GM23248 (cell line): ENCODE results near the gene HOXA9. TPM values are rescaled to one million over a fixed set of nuclear protein-coding genes. Genes with fewer than 3 reads are reported as not detected.

ENCODE experiments used
- DNase-seq: peaks from one replicate; pipeline ENCODE4 v3.0.0-alpha.2; 2015
- H2AFZ ChIP-seq: fragments of 200-600 bp; sonication (generic); 2 replicates; pipeline ENCODE4 v1.6.1; 2016; ENCODE audit warnings: antibody characterized with exemption
- H3F3A ChIP-seq: fragments of 200-600 bp; sonication (generic); 2 replicates; pipeline ENCODE4 v1.6.1; 2016; ENCODE audit warnings: mild to moderate bottlenecking, antibody characterized with exemption, mixed run types; ENCODE audit not compliant: insufficient read depth
- H3K27ac ChIP-seq: fragments of 200-600 bp; sonication (generic); 2 replicates; pipeline ENCODE4 v1.5.1; 2016; ENCODE audit warnings: mild to moderate bottlenecking
- H3K27me3 ChIP-seq: fragments of 200-600 bp; sonication (generic); replicated peaks from 2 replicates; pipeline ENCODE4 v1.6.1; 2016; ENCODE audit warnings: mild to moderate bottlenecking; ENCODE audit not compliant: insufficient read depth
- H3K36me3 ChIP-seq: fragments of 200-600 bp; sonication (generic); 2 replicates; pipeline ENCODE4 v1.6.1; 2016; ENCODE audit warnings: low read depth, mild to moderate bottlenecking
- H3K4me1 ChIP-seq: fragments of 200-600 bp; sonication (generic); 2 replicates; pipeline ENCODE4 v1.6.1; 2016; ENCODE audit warnings: mild to moderate bottlenecking; ENCODE audit not compliant: insufficient read depth
- H3K4me2 ChIP-seq: fragments of 200-600 bp; sonication (generic); one replicate; pipeline ENCODE4 v1.6.1; 2016; ENCODE audit warnings: mild to moderate bottlenecking; ENCODE audit not compliant: unreplicated experiment
- H3K4me3 ChIP-seq: fragments of 200-600 bp; sonication (generic); 2 replicates; pipeline ENCODE4 v1.5.1; 2016; ENCODE audit warnings: mild to moderate bottlenecking
- H3K79me2 ChIP-seq: fragments of 200-600 bp; sonication (generic); 2 replicates; pipeline ENCODE4 v1.6.1; 2016; ENCODE audit warnings: mild to moderate bottlenecking; ENCODE audit not compliant: insufficient read depth
- H3K9ac ChIP-seq: fragments of 200-600 bp; sonication (generic); 2 replicates; pipeline ENCODE4 v1.6.1; 2016; ENCODE audit warnings: mild to moderate bottlenecking
- H3K9me2 ChIP-seq: fragments of 200-600 bp; sonication (generic); 2 replicates; pipeline ENCODE4 v1.6.1; 2016; ENCODE audit warnings: mixed run types, mild to moderate bottlenecking, moderate library complexity; ENCODE audit not compliant: insufficient read depth
- H3K9me3 ChIP-seq: fragments of 200-600 bp; sonication (generic); one replicate; pipeline ENCODE4 v1.6.1; 2017; ENCODE audit warnings: low read depth
- H4K20me1 ChIP-seq: fragments of 200-600 bp; sonication (generic); 2 replicates; pipeline ENCODE4 v1.6.0; 2016; ENCODE audit not compliant: insufficient read depth
- EZH2 ChIP-seq: fragments of 200-600 bp; sonication (generic); IDR thresholded peaks from 2 replicates; pipeline ENCODE4 v1.6.1; 2018; ENCODE audit warnings: antibody characterized with exemption, mild to moderate bottlenecking; ENCODE audit not compliant: insufficient read depth, poor library complexity, severe bottlenecking
- EZH2phosphoT487 ChIP-seq: fragments of 200-600 bp; sonication (generic); IDR thresholded peaks from 2 replicates; pipeline ENCODE4 v1.6.1; 2018; ENCODE audit warnings: antibody characterized with exemption, moderate library complexity, mild to moderate bottlenecking, low read depth; ENCODE audit not compliant: insufficient read depth
- WGBS, 2 experiments: methylation state at CpG; one replicate each; pipeline ENCODE4 v1.1.6; 2015 to 2017; ENCODE audit warnings: low lambda C conversion rate in 2 of 2, low coverage in 1 of 2; ENCODE audit errors: missing lambda C conversion rate in 2 of 2; 5-methylcytosine and 5-hydroxymethylcytosine counted together
- in situ Hi-C: fragments of 300-500 bp; cut with MboI; formaldehyde crosslinking; loops from 2 replicates; pipeline ENCODE4 v1.15.0; 2020
- polyA plus RNA-seq: library from polyadenylated mRNA; unstranded; fragments of >200 nt; fragmentation: Nextera tagmentation; extraction: Ambion mirVana; gene quantifications from 2 replicates; pipeline ENCODE4 v1.2.1, GENCODE V29; 2016
- total RNA-seq: library from RNA; depleted of rRNA; stranded (reverse); fragments of >200 nt; shearing (Covaris generic); gene quantifications from 2 replicates; pipeline ENCODE4 v1.2.3, GENCODE V29; 2014

The HOXA9 gene
- total and polyA plus RNA-seq, 2 experiments from 2014 or later, result 28.3 to 43.7 TPM

- Histone ChIP-seq H3K4me3 (peak within 1 kb of the TSS; percentile 83), H3K9ac (peak within 1 kb of the TSS; percentile 98), H3K4me1 (peaks cover 31% of the 10 kb centered on the region), H3K9me2 (no peaks in the 10 kb centered on the region), H3K9me3 (no peaks in the 10 kb centered on the region), H3K4me2 (peak within 1 kb of the TSS; percentile 100), H3K27me3 (no peaks in the 10 kb centered on the region), H3K27ac (peak within 1 kb of the TSS; percentile 99), H3K79me2 (peaks cover 100% of the 10 kb centered on the region), H2AFZ (peak within 1 kb of the TSS; percentile 50), H3K36me3 (peaks cover 4% of the 10 kb centered on the region; the same call in 1 of the 2 replicates), H4K20me1 (no peaks in the 10 kb centered on the region), H3F3A (no peaks in the 10 kb centered on the region)
- TF ChIP-seq EZH2, result no peak
- no peak for TF ChIP-seq EZH2phosphoT487
- DNase-seq, result peak; percentile 73
- in situ Hi-C loops, result loop anchor here (10.0 kb wide), 1 partner anchor 1319 kb away; no protein-coding TSS in a partner anchor
- 1 to 2% methylated on average over 67 to 74 of the region's 82 CpGs for WGBS, 2 experiments
These were observed 8.9 kb upstream of the HOXA9 start, which contains the start of gene HOXA10 for GRCh38 chr7:27173956-27174873. TSS of gene HOXA10 (minus strand) at chr7:27174320. CDS start at chr7:27174306, 14 bp downstream.

- H3K27me3 ChIP-seq, result no peaks in the 10 kb centered on the region
These were observed 8.2 kb upstream of the HOXA9 start for GRCh38 chr7:27173511-27173955.

GRCh38 chr7:27172823-27173510, 7.6 kb upstream of the HOXA9 start:
- Histone ChIP-seq H3K4me1 (peaks cover 27% of the 10 kb centered on the region), H3K9me3 (no peaks in the 10 kb centered on the region), H3K4me3 (peak overlapping the region; percentile 83), H3F3A (peaks cover 3% of the 10 kb centered on the region; the same call in 1 of the 2 replicates), H3K9me2 (no peaks in the 10 kb centered on the region), H3K79me2 (peaks cover 100% of the 10 kb centered on the region), H3K27ac (peak overlapping the region; percentile 99), H4K20me1 (no peaks in the 10 kb centered on the region), H3K9ac (peak overlapping the region; percentile 98), H3K36me3 (peaks cover 4% of the 10 kb centered on the region; the same call in 1 of the 2 replicates), H3K4me2 (peak overlapping the region; percentile 100), H3K27me3 (no peaks in the 10 kb centered on the region), H2AFZ (0 out of 2 replicates have a peak overlapping the region, but pooled peaks have one; percentile 1)
- 1% methylated on average over 54 to 58 of the region's 58 CpGs for WGBS, 2 experiments
- TF ChIP-seq EZH2 (no peak), EZH2phosphoT487 (no peak)
- in situ Hi-C loops, result loop anchor here (10.0 kb wide), 1 partner anchor 1318 kb away; no protein-coding TSS in a partner anchor
- peak; percentile 82 for DNase-seq

More at GRCh38 chr7:27173511-27173955, 8.2 kb upstream of the HOXA9 start:
- Histone ChIP-seq H3K27ac (peak overlapping the region; percentile 99), H3K9me3 (no peaks in the 10 kb centered on the region), H3F3A (no peaks in the 10 kb centered on the region), H3K9ac (peak overlapping the region; percentile 98), H4K20me1 (no peaks in the 10 kb centered on the region), H3K9me2 (no peaks in the 10 kb centered on the region), H3K4me3 (peak overlapping the region; percentile 83), H3K79me2 (peaks cover 100% of the 10 kb centered on the region), H3K36me3 (peaks cover 4% of the 10 kb centered on the region; the same call in 1 of the 2 replicates), H3K4me2 (peak overlapping the region; percentile 100), H3K4me1 (peaks cover 31% of the 10 kb centered on the region), H2AFZ (0 out of 2 replicates have a peak overlapping the region, but pooled peaks have one; percentile 1)
- TF ChIP-seq EZH2phosphoT487, result no peak
- TF ChIP-seq EZH2, result no peak
- in situ Hi-C loops, result loop anchor here (10.0 kb wide), 1 partner anchor 1319 kb away; no protein-coding TSS in a partner anchor
- WGBS, 2 experiments, result 1% methylated on average over 30 to 37 of the region's 59 CpGs
- DNase-seq, result peak; percentile 74

- no peaks in the 10 kb centered on the region for H3K9me3 ChIP-seq
- H3K27ac ChIP-seq, result peak overlapping the region; percentile 99
- no peaks in the 10 kb centered on the region for H3K27me3 ChIP-seq
- H3F3A ChIP-seq, result peaks cover 9% of the 10 kb centered on the region; the same call in 1 of the 2 replicates
- in situ Hi-C loops, result loop anchor here (10.0 kb wide), 1 partner anchor 1318 kb away; no protein-coding TSS in a partner anchor
- peaks cover 4% of the 10 kb centered on the region; the same call in 1 of the 2 replicates for H3K36me3 ChIP-seq
- DNase-seq, result peak; percentile 71
- WGBS, 2 experiments, result 0% methylated on average over 10 of the region's 10 CpGs
- TF ChIP-seq EZH2 (no peak), EZH2phosphoT487 (no peak)
- H3K4me3 ChIP-seq, result peak overlapping the region; percentile 83
- no peaks in the 10 kb centered on the region for H3K9me2 ChIP-seq
- H3K4me2 ChIP-seq, result peak overlapping the region; percentile 100
- peaks cover 30% of the 10 kb centered on the region for H3K4me1 ChIP-seq
- peak overlapping the region; percentile 98 for H3K9ac ChIP-seq
- no peaks in the 10 kb centered on the region for H4K20me1 ChIP-seq
- H2AFZ ChIP-seq, result 0 out of 2 replicates have a peak overlapping the region, but pooled peaks have one; percentile 1
- H3K79me2 ChIP-seq, result peaks cover 100% of the 10 kb centered on the region
These were observed 7.0 kb upstream of the HOXA9 start for GRCh38 chr7:27172315-27172774.
